Measurements from ENCODE around the gene TRIM73.
"Not testable (repeated sequence)": the region's sequence is repeated elsewhere in the genome, so short reads cannot be mapped to it uniquely, and the experiment has no call there.

The TRIM73 gene

DNA sequence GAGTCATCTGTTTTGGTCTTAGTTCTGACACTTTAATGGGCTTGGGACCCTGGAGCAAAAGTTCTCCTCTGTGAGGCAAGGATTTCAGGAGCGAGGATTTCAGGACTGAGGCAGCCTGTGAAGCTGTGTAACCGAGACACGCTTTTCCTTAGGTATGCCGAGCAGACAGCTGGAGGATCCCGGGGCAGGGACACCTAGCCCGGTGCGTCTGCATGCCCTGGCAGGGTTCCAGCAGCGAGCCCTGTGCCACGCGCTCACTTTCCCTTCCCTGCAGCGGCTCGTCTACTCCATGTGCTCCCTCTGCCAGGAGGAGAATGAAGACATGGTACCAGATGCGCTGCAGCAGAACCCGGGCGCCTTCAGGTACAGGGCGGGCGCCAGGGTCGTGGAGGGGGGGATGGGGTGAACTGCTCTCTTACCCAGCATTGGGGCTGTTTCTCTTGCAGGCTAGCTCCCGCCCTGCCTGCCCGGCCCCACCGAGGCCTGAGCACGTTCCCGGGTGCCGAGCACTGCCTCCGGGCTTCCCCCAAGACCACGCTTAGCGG is 20.5 kb downstream of the TRIM73 start:
- DNase-seq: not testable (repeated sequence)

DNA sequence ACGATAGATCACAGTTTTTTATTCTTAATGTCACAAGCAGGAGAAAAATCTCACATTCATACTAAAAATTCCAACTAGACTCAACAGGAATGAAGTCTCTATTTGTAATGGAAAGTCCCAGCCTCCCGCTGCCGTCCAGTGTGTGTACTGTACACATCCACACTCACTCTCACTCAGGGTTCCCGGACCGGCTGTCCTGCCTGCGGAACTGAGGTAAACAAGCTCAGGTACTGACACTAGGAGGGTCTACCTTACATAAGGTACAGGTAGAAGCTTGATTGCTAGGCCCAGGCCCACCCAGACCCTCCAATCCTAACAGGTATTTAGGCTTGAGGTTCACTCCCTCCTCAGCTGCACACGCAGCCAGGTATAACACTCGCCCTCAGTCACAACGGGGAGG is 21.4 kb downstream of the TRIM73 start:
- DNase-seq: not testable (repeated sequence)

DNA sequence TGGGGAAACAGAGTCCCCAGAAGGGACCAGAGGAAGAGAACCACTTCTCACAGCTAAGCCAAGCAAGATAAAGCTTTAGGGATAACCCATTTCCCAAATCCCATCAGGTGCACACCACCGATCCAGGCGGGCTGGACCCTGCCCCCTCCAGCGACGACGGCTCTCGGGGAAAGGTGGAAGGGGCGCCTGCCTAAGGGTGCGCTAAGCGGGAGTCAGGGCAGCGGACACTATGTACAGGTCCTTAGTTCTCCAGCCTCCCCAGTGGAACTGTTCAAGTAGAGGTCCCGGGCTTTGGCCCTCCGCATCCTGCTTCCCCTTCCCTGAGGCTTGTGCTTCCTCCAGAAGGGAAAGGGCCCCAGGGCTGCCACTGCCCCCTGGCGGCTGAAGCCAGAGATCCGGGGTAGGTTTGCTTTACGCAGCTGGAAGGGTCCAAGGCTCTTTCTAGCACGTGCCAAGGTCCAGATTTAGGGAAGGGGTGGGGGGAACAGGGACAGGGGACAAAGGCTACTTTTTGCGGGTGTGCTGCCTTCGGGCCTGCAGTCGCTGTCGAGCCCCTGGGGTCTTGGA is 22.9 kb downstream of the TRIM73 start:
- not testable (repeated sequence) for DNase-seq

- not testable (repeated sequence) for DNase-seq
Measured at GRCh38 chr7:75419210-75419609, 23.8 kb downstream of the TRIM73 start.

- DNase-seq: not testable (repeated sequence)
Measured at GRCh38 chr7:75419693-75420092, 24.3 kb downstream of the TRIM73 start.

DNA sequence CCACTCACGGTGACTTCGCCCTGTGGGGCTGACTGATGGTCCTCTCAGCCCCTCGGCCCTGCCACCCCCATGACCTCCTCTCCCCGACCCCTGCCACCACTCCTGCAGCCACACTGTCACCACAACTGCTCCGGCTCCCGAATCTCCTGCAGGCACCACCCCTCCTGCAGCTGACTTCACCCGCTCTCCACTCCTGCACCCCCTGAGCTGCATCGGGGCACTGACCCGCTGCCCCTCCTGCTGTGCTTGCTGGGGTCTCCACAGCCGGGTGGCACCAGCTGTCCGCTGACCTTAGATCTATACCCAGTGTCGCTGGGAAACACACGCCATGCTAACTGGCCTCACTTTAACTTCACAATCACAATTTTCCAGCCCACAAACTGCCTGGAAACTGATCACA is 24.7 kb downstream of the TRIM73 start:
- not testable (repeated sequence) for DNase-seq

- not testable (repeated sequence) for DNase-seq
Measured at GRCh38 chr7:75421798-75422710, 26.6 kb downstream of the TRIM73 start.

- not testable (repeated sequence) for DNase-seq
Measured at GRCh38 chr7:75423481-75423880, 28.1 kb downstream of the TRIM73 start.

DNA sequence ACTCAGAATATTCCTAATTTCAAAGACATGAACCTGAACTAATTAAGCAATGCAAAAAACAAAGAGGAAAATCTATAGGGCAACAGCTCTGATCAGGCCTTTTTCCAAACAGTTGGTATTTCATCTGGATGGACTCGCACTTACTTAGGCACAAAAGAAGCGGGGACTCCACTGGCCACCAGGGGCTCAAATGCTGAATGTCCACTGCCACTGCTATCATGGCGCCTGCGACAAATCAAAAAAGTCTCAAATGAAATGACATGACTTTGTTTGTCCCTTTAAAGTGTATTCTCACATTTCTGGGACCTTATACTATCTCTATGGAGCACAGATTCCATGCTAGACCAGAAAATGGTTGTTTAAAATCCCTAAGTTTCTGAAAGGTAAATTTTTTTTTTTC is 43.6 kb downstream of the TRIM73 start:
- not testable (repeated sequence) for DNase-seq

DNA sequence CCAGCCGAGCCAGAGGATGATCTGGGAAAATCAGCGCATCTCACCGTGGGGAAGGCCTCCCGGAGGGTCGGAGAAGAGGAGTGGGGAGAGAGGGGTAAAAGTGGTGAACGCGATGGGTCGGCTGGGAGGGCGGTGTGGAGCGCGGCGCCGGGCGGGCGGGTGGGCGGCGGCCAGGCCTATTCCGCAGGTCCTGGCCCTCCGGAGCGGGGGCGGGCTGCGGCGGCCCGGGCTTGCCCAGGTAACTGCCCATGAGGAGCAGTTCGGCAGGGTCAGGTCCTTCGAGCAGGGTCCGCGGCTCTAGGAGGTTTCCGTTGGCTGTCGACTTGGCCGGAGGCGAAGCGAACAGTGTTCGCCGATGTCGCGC is 46.7 kb downstream of the TRIM73 start:
- not testable (repeated sequence) for DNase-seq

DNA sequence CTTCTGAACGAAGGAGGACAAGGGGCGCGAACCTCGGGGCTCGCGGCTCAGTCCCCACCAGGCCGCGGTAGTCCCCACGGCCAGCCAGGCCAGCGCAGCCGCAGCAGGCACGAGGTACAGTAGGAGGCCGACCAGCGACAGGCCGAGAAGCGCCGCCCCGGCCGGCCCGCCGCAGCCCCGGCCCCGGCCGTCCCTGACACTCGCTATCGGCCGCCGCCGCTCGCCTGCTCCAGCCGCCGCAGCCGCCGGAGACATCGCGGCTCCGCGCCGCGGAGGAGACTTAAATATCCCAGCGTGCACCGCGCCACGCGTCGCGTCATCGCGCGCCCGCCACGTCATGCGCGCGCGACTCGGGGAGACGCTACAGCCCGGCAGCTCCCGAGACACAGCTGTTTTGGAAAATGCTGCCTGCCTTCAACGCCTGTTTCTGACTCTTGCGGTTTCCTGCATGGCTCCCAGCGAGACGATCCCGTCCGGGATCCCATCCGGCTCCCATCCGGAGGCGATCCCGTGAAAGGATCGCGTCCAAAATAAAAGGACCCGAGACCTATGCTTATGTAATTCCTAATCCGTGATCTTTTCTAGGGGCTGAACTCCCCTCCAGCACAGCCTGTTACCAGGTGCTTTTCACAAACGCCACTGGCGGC is 47.2 kb downstream of the TRIM73 start:
- not testable (repeated sequence) for DNase-seq

DNA sequence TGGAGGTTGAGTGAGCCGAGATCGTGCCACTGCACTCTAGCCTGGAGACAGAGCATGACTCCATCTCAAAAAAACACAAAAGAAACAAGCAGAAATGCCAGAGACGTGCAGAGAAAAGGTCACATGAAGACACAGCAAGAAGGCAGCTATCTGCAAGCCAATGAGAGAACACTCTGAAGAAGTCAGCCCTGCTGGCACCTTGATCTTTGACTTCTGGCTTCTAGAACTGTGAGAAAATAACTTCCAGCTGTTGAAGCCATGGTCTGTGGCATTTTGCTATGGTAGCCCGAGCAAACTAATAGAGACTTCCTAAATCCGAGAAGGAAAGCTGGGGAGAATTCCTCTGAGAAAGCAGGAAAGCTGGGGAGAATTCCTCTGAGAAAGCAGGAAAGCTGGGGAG is 54.5 kb downstream of the TRIM73 start:
- DNase-seq: not testable (repeated sequence)

- DNase-seq: not testable (repeated sequence)
Measured at GRCh38 chr7:75452494-75452955, 57.1 kb downstream of the TRIM73 start.

All from NCI-H2171 (cell line).